HepG2 (cell line): Measurements from ENCODE around the gene ABHD15. TPM values are rescaled to one million over a fixed set of nuclear protein-coding genes. Genes with fewer than 3 reads are reported as not detected.

Experiments
- ARNTL ChIP-seq: sonication (generic); formaldehyde crosslinking; IDR thresholded peaks from 2 replicates; pipeline ENCODE4 v1.4.0; 2020; ENCODE audit warnings: mild to moderate bottlenecking, missing genetic modification reagents
- ATAD3A ChIP-seq: sonication (generic); formaldehyde crosslinking; IDR thresholded peaks from 2 replicates; pipeline ENCODE4 v1.4.0; 2020; ENCODE audit warnings: missing genetic modification reagents
- GATA4 ChIP-seq: sonication (generic); IDR thresholded peaks from 2 replicates; pipeline ENCODE4 v1.6.1; 2016; ENCODE audit warnings: antibody characterized with exemption, low read depth, borderline replicate concordance
- GZF1 ChIP-seq: sonication (generic); formaldehyde crosslinking; IDR thresholded peaks from 2 replicates; pipeline ENCODE4 v1.5.1; 2020; ENCODE audit warnings: mild to moderate bottlenecking, missing genetic modification reagents
- NONO ChIP-seq, 2 experiments: fragments of 450-650 bp in 1 of 2; sonication (generic) in 1 of 2; formaldehyde crosslinking in 1 of 2; IDR thresholded peaks in 1 of 2; conservative IDR thresholded peaks in 1 of 2; 2 replicates each; pipeline versions ENCODE4 v1.6.1 to v1.8.0; 2017 to 2022; ENCODE audit warnings: mild to moderate bottlenecking in 1 of 2, missing genetic modification reagents in 1 of 2, moderate library complexity in 1 of 2
- PCBP1 ChIP-seq: fragments of 200-400 bp; formaldehyde crosslinking; IDR thresholded peaks from 2 replicates; pipeline ENCODE4 v1.6.1; 2017; ENCODE audit warnings: mild to moderate bottlenecking, low read depth, low read length, borderline replicate concordance
- RAD21 ChIP-seq: fragments of 450-650 bp; formaldehyde crosslinking; IDR thresholded peaks from 2 replicates; pipeline ENCODE4 v1.5.0; 2020; ENCODE audit warnings: mild to moderate bottlenecking
- RBAK ChIP-seq: sonication (generic); formaldehyde crosslinking; IDR thresholded peaks from 2 replicates; pipeline ENCODE4 v1.5.1; 2020; ENCODE audit warnings: mild to moderate bottlenecking, missing genetic modification reagents
- SATB2 ChIP-seq: sonication (generic); formaldehyde crosslinking; IDR thresholded peaks from 2 replicates; pipeline ENCODE4 v1.5.0; 2020; ENCODE audit warnings: missing genetic modification reagents
- TBL1XR1 ChIP-seq: fragments of 150-350 bp; IDR thresholded peaks from 2 replicates; pipeline ENCODE4 v1.6.1; 2014; ENCODE audit warnings: borderline replicate concordance, low read length; ENCODE audit not compliant: partially characterized antibody
- ZMYM2 ChIP-seq: sonication (generic); formaldehyde crosslinking; IDR thresholded peaks from 2 replicates; pipeline ENCODE4 v1.8.0; 2022; ENCODE audit warnings: mild to moderate bottlenecking, missing genetic modification reagents
- ZNF124 ChIP-seq: sonication (generic); formaldehyde crosslinking; IDR thresholded peaks from 2 replicates; pipeline ENCODE4 v1.4.0; 2020; ENCODE audit warnings: missing genetic modification reagents
- ZNF24 ChIP-seq: fragments of 450-650 bp; IDR thresholded peaks from 2 replicates; pipeline ENCODE4 v1.6.1; 2017; ENCODE audit warnings: antibody characterized with exemption, mild to moderate bottlenecking
- ZNF260 ChIP-seq: sonication (generic); formaldehyde crosslinking; IDR thresholded peaks from 2 replicates; pipeline ENCODE4 v1.4.0; 2020; ENCODE audit warnings: missing genetic modification reagents, low read depth, mild to moderate bottlenecking, borderline replicate concordance
- ZNF292 ChIP-seq: sonication (generic); formaldehyde crosslinking; IDR thresholded peaks from 2 replicates; pipeline ENCODE4 v1.8.1; 2022; ENCODE audit warnings: mild to moderate bottlenecking, low read depth, missing genetic modification reagents, borderline replicate concordance
- ZNF460 ChIP-seq: sonication (generic); formaldehyde crosslinking; IDR thresholded peaks from 2 replicates; pipeline ENCODE4 v1.5.1; 2020; ENCODE audit warnings: missing genetic modification reagents, mild to moderate bottlenecking, borderline replicate concordance
- ZNF616 ChIP-seq: sonication (generic); formaldehyde crosslinking; IDR thresholded peaks from 2 replicates; pipeline ENCODE4 v1.5.0; 2020; ENCODE audit warnings: low read depth, mild to moderate bottlenecking, missing genetic modification reagents
- ZNF629 ChIP-seq: sonication (generic); formaldehyde crosslinking; conservative IDR thresholded peaks from 2 replicates; pipeline ENCODE4 v1.5.0; 2020; ENCODE audit warnings: missing genetic modification reagents
- ZNF678 ChIP-seq: sonication (generic); formaldehyde crosslinking; IDR thresholded peaks from 2 replicates; pipeline ENCODE4 v1.4.0; 2020; ENCODE audit warnings: mild to moderate bottlenecking, missing genetic modification reagents
- polyA plus RNA-seq, 8 experiments: library from polyadenylated mRNA; depleted of rRNA in 3 of 8; stranded (reverse) in 7 of 8; unstranded in 1 of 8; fragments of >200 nt; fragmentation: Illumina TruSeq in 4 of 8; extraction: Trizol in 4 of 8; gene quantifications; 2 replicates each; pipeline versions ENCODE4 v1.2.1 to v1.2.3, GENCODE V29; 2011 to 2016; ENCODE audit warnings: low read depth in 4 of 8, missing spikeins in 1 of 8, mixed read lengths in 1 of 8; ENCODE audit not compliant: insufficient read depth in 1 of 8
- total RNA-seq, 5 experiments: library from RNA; depleted of rRNA; stranded (reverse); fragments of >200 nt; fragmentation: Illumina TruSeq; extraction: Trizol; gene quantifications; 2 replicates each; pipeline ENCODE4 v1.2.3, GENCODE V29; 2016; ENCODE audit warnings: low read depth in 1 of 5
- TF ChIP-seq, protein P1 (sequence below): sonication (generic); formaldehyde crosslinking; IDR thresholded peaks from 2 replicates; pipeline ENCODE4 v1.4.0; 2020; ENCODE audit warnings: missing genetic modification reagents, borderline replicate concordance
- TF ChIP-seq, protein P2 (sequence below): sonication (generic); formaldehyde crosslinking; IDR thresholded peaks from 2 replicates; pipeline ENCODE4 v1.5.1; 2020; ENCODE audit warnings: missing genetic modification reagents, mild to moderate bottlenecking, borderline replicate concordance
- TF ChIP-seq, protein P3 (sequence below): IDR thresholded peaks from 2 replicates; pipeline ENCODE4 v1.6.1; 2016; ENCODE audit warnings: missing compliant biosample characterization, missing genetic modification reagents, borderline replicate concordance

The ABHD15 gene
- total and polyA plus RNA-seq, 2 of the 13 experiments (the other 11 are each of a cell fraction or from before 2014, with no cell fraction given) = 2.4 to 7.7 TPM

DNA sequence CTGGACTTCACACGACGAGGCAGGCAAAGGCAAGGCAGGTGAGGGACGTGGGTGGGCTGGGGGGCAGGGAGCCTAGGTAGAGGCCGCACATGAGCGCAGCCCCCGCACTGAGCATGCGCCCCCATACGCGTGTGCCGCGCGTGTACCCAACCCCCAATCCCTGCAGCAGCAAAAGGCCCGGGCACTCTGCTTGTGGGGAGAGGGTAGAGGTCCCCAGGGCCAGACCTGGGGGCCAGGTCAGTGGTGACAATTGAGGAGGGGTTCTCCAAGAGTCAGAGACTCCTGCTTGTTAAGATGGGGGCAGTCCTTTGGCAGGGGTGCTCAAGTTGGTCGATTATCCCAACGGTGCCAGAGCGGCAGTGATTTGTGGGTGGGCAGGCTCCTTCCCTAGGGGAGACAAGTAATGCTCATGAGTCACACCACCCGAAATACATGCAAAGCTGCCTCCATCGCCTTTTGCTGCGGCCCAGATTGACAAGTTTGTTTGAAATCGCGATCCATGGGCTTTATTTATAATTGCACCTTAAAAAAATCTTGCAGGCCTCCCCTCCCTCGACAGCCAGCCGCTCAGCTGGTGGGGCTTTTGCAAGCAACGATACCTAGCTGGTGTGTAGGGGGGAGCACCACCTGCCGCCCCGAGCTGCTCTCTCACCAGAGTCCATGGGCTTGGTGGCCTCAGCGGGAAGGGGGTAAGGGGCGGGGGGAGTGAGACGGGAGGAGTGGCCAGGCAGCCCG lies 23.7 kb upstream of the ABHD15 start (continued):
- TF ChIP-seq RBAK (CRISPR knock-in tag) = peak; percentile 41; the same call in 1 of the 2 replicates
- TF ChIP-seq ZNF616 (CRISPR knock-in tag) = 0 out of 2 replicates have a peak, but pooled peaks have one; percentile 42
- no peak for TF ChIP-seq ZNF678 (CRISPR knock-in tag)
- TF ChIP-seq, protein P1, sequence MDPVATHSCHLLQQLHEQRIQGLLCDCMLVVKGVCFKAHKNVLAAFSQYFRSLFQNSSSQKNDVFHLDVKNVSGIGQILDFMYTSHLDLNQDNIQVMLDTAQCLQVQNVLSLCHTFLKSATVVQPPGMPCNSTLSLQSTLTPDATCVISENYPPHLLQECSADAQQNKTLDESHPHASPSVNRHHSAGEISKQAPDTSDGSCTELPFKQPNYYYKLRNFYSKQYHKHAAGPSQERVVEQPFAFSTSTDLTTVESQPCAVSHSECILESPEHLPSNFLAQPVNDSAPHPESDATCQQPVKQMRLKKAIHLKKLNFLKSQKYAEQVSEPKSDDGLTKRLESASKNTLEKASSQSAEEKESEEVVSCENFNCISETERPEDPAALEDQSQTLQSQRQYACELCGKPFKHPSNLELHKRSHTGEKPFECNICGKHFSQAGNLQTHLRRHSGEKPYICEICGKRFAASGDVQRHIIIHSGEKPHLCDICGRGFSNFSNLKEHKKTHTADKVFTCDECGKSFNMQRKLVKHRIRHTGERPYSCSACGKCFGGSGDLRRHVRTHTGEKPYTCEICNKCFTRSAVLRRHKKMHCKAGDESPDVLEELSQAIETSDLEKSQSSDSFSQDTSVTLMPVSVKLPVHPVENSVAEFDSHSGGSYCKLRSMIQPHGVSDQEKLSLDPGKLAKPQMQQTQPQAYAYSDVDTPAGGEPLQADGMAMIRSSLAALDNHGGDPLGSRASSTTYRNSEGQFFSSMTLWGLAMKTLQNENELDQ (CRISPR knock-in tag) = no peak
- TF ChIP-seq ZMYM2 (CRISPR knock-in tag) = no peak; the same call in 1 of the 2 replicates
- TF ChIP-seq, protein P2, sequence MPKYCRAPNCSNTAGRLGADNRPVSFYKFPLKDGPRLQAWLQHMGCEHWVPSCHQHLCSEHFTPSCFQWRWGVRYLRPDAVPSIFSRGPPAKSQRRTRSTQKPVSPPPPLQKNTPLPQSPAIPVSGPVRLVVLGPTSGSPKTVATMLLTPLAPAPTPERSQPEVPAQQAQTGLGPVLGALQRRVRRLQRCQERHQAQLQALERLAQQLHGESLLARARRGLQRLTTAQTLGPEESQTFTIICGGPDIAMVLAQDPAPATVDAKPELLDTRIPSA (CRISPR knock-in tag) = no peak
- no peak for TF ChIP-seq NONO (IDR thresholded peaks at IDR 0.05)
- peak; percentile 75 for TF ChIP-seq NONO (CRISPR knock-in tag; conservative IDR thresholded peaks at IDR 0.05)
- TF ChIP-seq, protein P3, sequence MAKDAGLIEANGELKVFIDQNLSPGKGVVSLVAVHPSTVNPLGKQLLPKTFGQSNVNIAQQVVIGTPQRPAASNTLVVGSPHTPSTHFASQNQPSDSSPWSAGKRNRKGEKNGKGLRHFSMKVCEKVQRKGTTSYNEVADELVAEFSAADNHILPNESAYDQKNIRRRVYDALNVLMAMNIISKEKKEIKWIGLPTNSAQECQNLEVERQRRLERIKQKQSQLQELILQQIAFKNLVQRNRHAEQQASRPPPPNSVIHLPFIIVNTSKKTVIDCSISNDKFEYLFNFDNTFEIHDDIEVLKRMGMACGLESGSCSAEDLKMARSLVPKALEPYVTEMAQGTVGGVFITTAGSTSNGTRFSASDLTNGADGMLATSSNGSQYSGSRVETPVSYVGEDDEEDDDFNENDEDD (CRISPR knock-in tag) = no peak
- TF ChIP-seq ZNF629 = 0 out of 2 replicates have a peak, but pooled peaks have one; percentile 18
- TF ChIP-seq RAD21 (CRISPR knock-in tag) = no peak
- no peak for TF ChIP-seq GATA4
- TF ChIP-seq ZNF260 = no peak
- no peak for TF ChIP-seq ZNF460 (CRISPR knock-in tag)
- TF ChIP-seq ZNF292 = no peak
- TF ChIP-seq ATAD3A (CRISPR knock-in tag) = no peak
- no peak for TF ChIP-seq ZNF24
- TF ChIP-seq ZNF124 (CRISPR knock-in tag) = no peak
- TF ChIP-seq GZF1 = no peak
- no peak for TF ChIP-seq SATB2 (CRISPR knock-in tag)
- 0 out of 2 replicates have a peak, but pooled peaks have one; percentile 3 for TF ChIP-seq ARNTL (CRISPR knock-in tag)
- TF ChIP-seq PCBP1 = no peak
- no peak for TF ChIP-seq TBL1XR1
